ENCODE measurements around the gene NKTR. TPM values are rescaled to one million over a fixed set of nuclear protein-coding genes. Genes with fewer than 3 reads are reported as not detected.
A peak's percentile ranks its signal among the peaks of the same experiment; 100 is the strongest.

NKTR gene
- total RNA-seq, 4 donors from 2014 or later = 18.0 to 112 (median 50.7) TPM

DNA sequence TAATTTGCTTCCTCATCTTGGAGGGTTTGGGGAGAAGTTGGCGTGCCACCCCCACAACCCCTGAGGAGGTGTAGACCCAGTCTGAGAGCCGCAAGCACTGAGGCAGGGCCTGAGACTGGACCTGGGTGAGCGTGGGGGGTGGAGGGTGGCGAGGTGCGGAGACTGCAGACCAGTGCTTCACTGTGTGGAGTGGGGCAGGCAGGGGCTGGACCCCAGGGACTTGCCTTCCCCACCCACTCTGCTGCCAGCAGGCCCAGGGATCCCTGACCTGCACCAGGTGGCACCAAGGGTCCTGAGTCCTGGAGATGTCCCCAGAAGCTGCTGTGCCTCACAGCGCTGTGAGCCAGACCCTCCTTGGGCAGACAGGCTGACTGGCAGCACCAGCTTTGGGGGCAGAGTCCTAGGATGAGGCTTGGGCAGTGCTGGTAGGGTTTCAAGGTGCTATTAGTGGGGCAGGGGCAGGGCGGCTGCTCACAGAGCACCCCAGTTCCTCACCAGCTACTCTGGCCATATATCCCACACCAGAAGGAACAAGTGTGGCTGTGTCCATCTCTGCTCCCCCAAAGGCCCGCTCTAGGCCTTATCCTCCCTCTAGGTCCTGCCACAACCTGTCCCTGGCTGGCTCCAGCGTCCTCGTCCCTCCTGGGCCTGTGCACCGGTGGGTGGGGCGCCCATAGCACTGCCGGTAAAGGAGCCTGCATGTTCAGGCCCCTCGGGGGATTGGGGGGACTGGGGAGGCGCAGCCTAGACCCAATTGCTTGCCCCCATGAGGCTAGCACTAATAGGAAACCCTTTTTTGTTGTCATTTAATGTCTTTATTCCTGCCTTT is 64.8 kb downstream of the NKTR start:
- Histone ChIP-seq H3K4me3 (no peak overlapping the region), H3K9me3 (no peaks in the 10 kb centered on the region), H3K27ac (no peak overlapping the region), H3K36me3 (no peaks in the 10 kb centered on the region), H3K4me1 (peaks cover 10 to 52% (median 13%) of the 10 kb centered on the region in 3 donors), H3K27me3 (peaks cover 0 to 3% (median 0%) of the 10 kb centered on the region in 4 donors)
- intact Hi-C loops (cut with DNase I) = no loop called here
- TF ChIP-seq, protein P1, sequence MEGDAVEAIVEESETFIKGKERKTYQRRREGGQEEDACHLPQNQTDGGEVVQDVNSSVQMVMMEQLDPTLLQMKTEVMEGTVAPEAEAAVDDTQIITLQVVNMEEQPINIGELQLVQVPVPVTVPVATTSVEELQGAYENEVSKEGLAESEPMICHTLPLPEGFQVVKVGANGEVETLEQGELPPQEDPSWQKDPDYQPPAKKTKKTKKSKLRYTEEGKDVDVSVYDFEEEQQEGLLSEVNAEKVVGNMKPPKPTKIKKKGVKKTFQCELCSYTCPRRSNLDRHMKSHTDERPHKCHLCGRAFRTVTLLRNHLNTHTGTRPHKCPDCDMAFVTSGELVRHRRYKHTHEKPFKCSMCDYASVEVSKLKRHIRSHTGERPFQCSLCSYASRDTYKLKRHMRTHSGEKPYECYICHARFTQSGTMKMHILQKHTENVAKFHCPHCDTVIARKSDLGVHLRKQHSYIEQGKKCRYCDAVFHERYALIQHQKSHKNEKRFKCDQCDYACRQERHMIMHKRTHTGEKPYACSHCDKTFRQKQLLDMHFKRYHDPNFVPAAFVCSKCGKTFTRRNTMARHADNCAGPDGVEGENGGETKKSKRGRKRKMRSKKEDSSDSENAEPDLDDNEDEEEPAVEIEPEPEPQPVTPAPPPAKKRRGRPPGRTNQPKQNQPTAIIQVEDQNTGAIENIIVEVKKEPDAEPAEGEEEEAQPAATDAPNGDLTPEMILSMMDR (IDR thresholded peaks at IDR 0.05) = no peak
- no peak for DNase-seq
- 34 to 70% methylated on average over 5 to 6 of the region's 15 CpGs for WGBS, 2 donors

DNA sequence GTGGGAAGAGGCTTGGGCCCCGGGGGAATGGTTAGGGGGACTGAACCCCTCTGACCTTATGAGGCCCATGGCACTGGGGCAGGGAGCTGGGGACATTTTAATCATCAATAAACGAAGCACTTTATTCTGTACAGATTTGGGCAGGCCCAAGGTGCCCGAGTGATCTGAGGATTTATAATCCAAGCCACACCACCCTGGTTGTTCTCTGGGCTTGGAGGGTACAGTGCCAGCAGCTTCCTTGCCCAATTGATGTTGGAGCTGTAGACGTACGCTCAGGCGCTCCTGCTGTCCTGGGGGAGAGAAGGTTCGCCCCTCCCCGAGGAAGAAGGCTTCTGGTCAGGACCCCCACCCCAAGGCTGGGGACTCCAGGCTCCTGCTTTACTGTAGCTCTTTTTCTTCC is 65.5 kb downstream of the NKTR start:
- no peak for DNase-seq
- H3K4me3 ChIP-seq = no peak overlapping the region
- no peaks in the 10 kb centered on the region for H3K36me3 ChIP-seq
- intact Hi-C loops (cut with DNase I) = no loop called here
- H3K27ac ChIP-seq = peak overlapping the region in 1 of 4 donors; percentile 21
- WGBS, 2 donors = 58 to 65% methylated on average over 6 to 8 of the region's 8 CpGs
- TF ChIP-seq, protein P1 (IDR thresholded peaks at IDR 0.05) = no peak
- no peak for TF ChIP-seq POLR2A (IDR thresholded peaks at IDR 0.05)
- peaks cover 10 to 50% (median 13%) of the 10 kb centered on the region in 3 donors for H3K4me1 ChIP-seq
- H3K27me3 ChIP-seq = peaks cover 0 to 3% (median 0%) of the 10 kb centered on the region in 4 donors
- no peaks in the 10 kb centered on the region for H3K9me3 ChIP-seq

- Histone ChIP-seq H3K27ac (peak overlapping the region in 2 of 4 donors; percentile 11 to 26), H3K4me1 (peaks cover 10 to 50% (median 13%) of the 10 kb centered on the region in 3 donors), H3K9me3 (no peaks in the 10 kb centered on the region), H3K36me3 (no peaks in the 10 kb centered on the region), H3K4me3 (no peak overlapping the region), H3K27me3 (peaks cover 0 to 3% (median 0%) of the 10 kb centered on the region in 4 donors)
- DNase-seq = no peak
- WGBS, 2 donors = 80 to 83% methylated on average over 1 of the region's 4 CpGs
- no peak for TF ChIP-seq POLR2A (IDR thresholded peaks at IDR 0.05)
- TF ChIP-seq, protein P1 (IDR thresholded peaks at IDR 0.05) = no peak
- intact Hi-C loops (cut with DNase I) = no loop called here
Observed at GRCh38 chr3:42666577-42666998, 66.1 kb downstream of the NKTR start.

DNA sequence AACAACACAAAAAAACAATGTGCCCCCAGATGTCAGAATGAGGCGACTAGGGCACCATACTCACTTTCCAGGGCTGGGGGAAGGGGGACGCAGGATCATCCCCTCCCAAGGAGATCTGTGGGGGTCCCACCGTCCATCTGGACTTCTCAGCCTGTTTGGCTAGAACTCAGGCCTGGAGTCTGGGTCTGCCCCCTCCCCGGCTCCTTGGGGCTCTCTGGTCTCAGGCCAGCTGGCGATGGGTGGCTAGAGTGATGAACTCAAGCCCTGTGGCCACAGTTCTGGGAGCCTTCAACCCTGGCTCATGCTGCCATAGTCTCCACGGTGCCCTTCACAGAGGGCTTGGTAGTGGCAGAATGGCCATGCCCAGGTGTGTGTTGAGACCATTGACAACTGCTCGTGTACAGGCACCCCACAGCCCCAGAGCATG is 66.6 kb downstream of the NKTR start:
- intact Hi-C loops (cut with DNase I) = no loop called here
- Histone ChIP-seq H3K27ac (peak overlapping the region in 1 of 4 donors; percentile 11), H3K36me3 (no peaks in the 10 kb centered on the region), H3K4me3 (no peak overlapping the region), H3K27me3 (peaks cover 0 to 3% (median 0%) of the 10 kb centered on the region in 4 donors), H3K9me3 (no peaks in the 10 kb centered on the region), H3K4me1 (peaks cover 10 to 50% (median 13%) of the 10 kb centered on the region in 3 donors)
- no peak for DNase-seq
- 28 to 81% methylated on average over 3 to 4 of the region's 7 CpGs for WGBS, 2 donors
- TF ChIP-seq, protein P1 (IDR thresholded peaks at IDR 0.05) = no peak
- TF ChIP-seq POLR2A (IDR thresholded peaks at IDR 0.05) = no peak

Data from esophagus squamous epithelium (tissue), 5 donors.